HG03060 (cell line): ENCODE data around the gene CIBAR2.

Experiments
- ATAC-seq: cut with Tn5 transposase; IDR thresholded peaks from one replicate; pipeline ENCODE4 v1.9.1; 2021; ENCODE audit warnings: low read depth, moderate number of reproducible peaks; ENCODE audit not compliant: unreplicated experiment

The CIBAR2 gene

GRCh38 chr16:85086347-85087291 is 25.7 kb downstream of the CIBAR2 start:
- ATAC-seq = no peak

GRCh38 chr16:85085721-85086120 is 26.6 kb downstream of the CIBAR2 start:
- no peak for ATAC-seq

GRCh38 chr16:85084841-85085510 is 27.3 kb downstream of the CIBAR2 start:
- no peak for ATAC-seq

GRCh38 chr16:85083051-85083639 is 29.1 kb downstream of the CIBAR2 start:
- ATAC-seq = no peak

GRCh38 chr16:85082173-85083050 is 29.9 kb downstream of the CIBAR2 start:
- ATAC-seq = no peak

- no peak for ATAC-seq
These were observed 30.5 kb downstream of the CIBAR2 start for GRCh38 chr16:85081765-85082164.

- no peak for ATAC-seq
These were observed 31.2 kb downstream of the CIBAR2 start for GRCh38 chr16:85081038-85081437.

GRCh38 chr16:85079785-85080570 is 32.3 kb downstream of the CIBAR2 start:
- no peak for ATAC-seq

GRCh38 chr16:85078952-85079351 is 33.3 kb downstream of the CIBAR2 start:
- ATAC-seq = no peak

GRCh38 chr16:85078226-85078625 is 34.0 kb downstream of the CIBAR2 start:
- no peak for ATAC-seq

- ATAC-seq = no peak
These were observed 34.6 kb downstream of the CIBAR2 start for GRCh38 chr16:85077576-85078125.

GRCh38 chr16:85077039-85077438 is 35.2 kb downstream of the CIBAR2 start:
- no peak for ATAC-seq

- ATAC-seq = no peak
These were observed 36.9 kb downstream of the CIBAR2 start for GRCh38 chr16:85075236-85075924.

GRCh38 chr16:85074225-85074914 is 37.9 kb downstream of the CIBAR2 start:
- ATAC-seq = no peak

GRCh38 chr16:85072947-85073346 is 39.3 kb downstream of the CIBAR2 start:
- no peak for ATAC-seq

- ATAC-seq = no peak
These were observed 40.0 kb downstream of the CIBAR2 start for GRCh38 chr16:85072076-85072860.

- no peak for ATAC-seq
These were observed 43.1 kb downstream of the CIBAR2 start for GRCh38 chr16:85069171-85069570.
